Coronary artery (tissue), 2 donors: ENCODE data around the gene NEURL2.
A peak's percentile ranks its signal among the peaks of the same experiment; 100 is the strongest.

Source experiments
- DNase-seq: peaks from one replicate; pipeline ENCODE4 v3.0.0-alpha.2; 2017; ENCODE audit warnings: low spot score
- H3K27ac ChIP-seq, 2 donors: fragments of 200-600 bp; sonication (generic); one replicate each; pipeline ENCODE4 v1.5.1; 2016 to 2019
- H3K4me3 ChIP-seq: fragments of 200-600 bp; sonication (generic); 2 replicates; pipeline ENCODE4 v1.5.1; 2016; ENCODE audit warnings: mild to moderate bottlenecking, moderate library complexity
- CTCF ChIP-seq: fragments of 200-600 bp; sonication (generic); IDR thresholded peaks from one replicate; pipeline ENCODE4 v1.5.1; 2019; ENCODE audit warnings: antibody characterized with exemption

The NEURL2 gene

GRCh38 chr20:45910670-45911485 is 19.9 kb upstream of the NEURL2 start:
- TF ChIP-seq CTCF, result no peak
- Histone ChIP-seq H3K27ac (peak overlapping the region; percentile 40 to 89), H3K4me3 (peak overlapping the region; percentile 74)
- peak; percentile 99 for DNase-seq

- DNase-seq, result no peak
- Histone ChIP-seq H3K4me3 (peak overlapping the region; percentile 74), H3K27ac (peak overlapping the region in 1 of 2 donors; percentile 89)
- no peak for TF ChIP-seq CTCF
Observed at GRCh38 chr20:45909817-45910669, 19.0 kb upstream of the NEURL2 start.

GRCh38 chr20:45909336-45909808 is 18.4 kb upstream of the NEURL2 start:
- DNase-seq, result no peak
- H3K27ac ChIP-seq, result peak overlapping the region in 1 of 2 donors; percentile 89
- TF ChIP-seq CTCF, result no peak
- peak overlapping the region; percentile 74 for H3K4me3 ChIP-seq

GRCh38 chr20:45908084-45908483 is 17.1 kb upstream of the NEURL2 start:
- H3K4me3 ChIP-seq, result no peak overlapping the region
- H3K27ac ChIP-seq, result no peak overlapping the region
- DNase-seq, result no peak
- TF ChIP-seq CTCF, result no peak

- H3K27ac ChIP-seq, result no peak overlapping the region
- H3K4me3 ChIP-seq, result no peak overlapping the region
Observed at GRCh38 chr20:45907219-45907948, 16.4 kb upstream of the NEURL2 start.

More at GRCh38 chr20:45907219-45907948, 16.4 kb upstream of the NEURL2 start:
- TF ChIP-seq CTCF, result no peak
- DNase-seq, result no peak
